ENCODE data around the gene CAPNS1.
"Not testable (repeated sequence)": the region's sequence is repeated elsewhere in the genome, so short reads cannot be mapped to it uniquely, and the experiment has no call there.

CAPNS1 gene

DNA sequence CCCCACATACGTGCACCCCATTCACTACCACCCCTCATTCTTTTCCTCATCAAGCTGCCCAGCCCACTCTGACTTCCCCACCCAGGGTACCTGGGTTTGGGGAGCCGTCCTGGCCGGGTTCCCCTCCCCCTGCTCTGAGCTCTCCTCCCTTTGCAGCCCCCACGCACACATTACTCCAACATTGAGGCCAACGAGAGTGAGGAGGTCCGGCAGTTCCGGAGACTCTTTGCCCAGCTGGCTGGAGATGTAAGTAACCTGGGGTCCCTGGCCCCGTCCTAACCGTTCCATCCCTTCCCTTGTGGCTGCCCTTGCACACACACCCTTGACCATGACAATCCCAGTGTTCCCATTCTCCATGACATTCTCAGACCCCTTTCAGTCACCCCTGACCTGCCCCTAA, 2.6 kb downstream of the CAPNS1 start:
- no peak for DNase-seq (ENCODE audit: low read depth in 1 of 2, low spot score in 1 of 2)
- in situ Hi-C loops (cut with HindIII; ENCODE audit: low pct_unique_long_range_greater_than_20kb, low sequenced_read_pairs) = no loop called here
- TF ChIP-seq JUND (IDR thresholded peaks at IDR 0.05; ENCODE audit: low read depth) = no peak

DNA sequence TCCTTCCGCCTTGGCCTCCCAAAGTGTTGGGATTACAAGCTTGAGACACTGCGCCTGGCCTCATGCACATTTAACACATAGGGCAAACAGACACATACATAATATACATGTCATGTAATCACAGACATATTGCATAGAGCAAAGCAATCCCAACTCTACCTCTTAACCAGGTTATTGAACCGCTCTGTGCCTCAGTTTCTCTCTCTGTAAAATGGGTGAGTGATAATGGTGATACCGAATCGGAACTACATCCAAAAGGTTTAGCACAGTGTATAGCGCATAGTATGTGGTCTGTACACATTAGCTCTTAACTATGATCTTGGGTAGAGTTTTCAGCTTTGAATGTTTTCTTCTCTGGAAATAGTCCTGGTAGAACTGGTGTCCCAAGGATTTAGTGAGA, 4.8 kb downstream of the CAPNS1 start:
- no peak for DNase-seq (ENCODE audit: low read depth in 1 of 2, low spot score in 1 of 2)
- in situ Hi-C loops (cut with HindIII; ENCODE audit: low pct_unique_long_range_greater_than_20kb, low sequenced_read_pairs) = no loop called here
- TF ChIP-seq JUND (IDR thresholded peaks at IDR 0.05; ENCODE audit: low read depth) = no peak

DNA sequence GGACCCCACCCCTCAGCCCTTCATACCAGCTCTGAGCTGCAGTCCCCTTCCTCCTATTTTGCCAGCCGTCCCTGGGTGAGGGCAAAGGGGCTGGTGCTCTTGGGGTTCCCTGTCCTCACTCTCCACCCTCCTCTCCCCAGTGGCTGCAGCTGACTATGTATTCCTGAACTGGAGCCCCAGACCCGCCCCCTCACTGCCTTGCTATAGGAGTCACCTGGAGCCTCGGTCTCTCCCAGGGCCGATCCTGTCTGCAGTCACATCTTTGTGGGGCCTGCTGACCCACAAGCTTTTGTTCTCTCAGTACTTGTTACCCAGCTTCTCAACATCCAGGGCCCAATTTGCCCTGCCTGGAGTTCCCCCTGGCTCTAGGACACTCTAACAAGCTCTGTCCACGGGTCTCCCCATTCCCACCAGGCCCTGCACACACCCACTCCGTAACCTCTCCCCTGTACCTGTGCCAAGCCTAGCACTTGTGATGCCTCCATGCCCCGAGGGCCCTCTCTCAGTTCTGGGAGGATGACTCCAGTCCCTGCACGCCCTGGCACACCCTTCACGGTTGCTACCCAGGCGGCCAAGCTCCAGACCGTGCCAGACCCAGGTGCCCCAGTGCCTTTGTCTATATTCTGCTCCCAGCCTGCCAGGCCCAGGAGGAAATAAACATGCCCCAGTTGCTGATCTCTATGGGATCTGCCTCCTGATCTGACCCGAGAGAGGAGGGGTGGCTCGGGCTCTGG, 10.0 kb downstream of the CAPNS1 start:
- no peak for TF ChIP-seq JUND (IDR thresholded peaks at IDR 0.05; ENCODE audit: low read depth)
- no peak for DNase-seq (ENCODE audit: low read depth in 1 of 2, low spot score in 1 of 2)
- in situ Hi-C loops (cut with HindIII; ENCODE audit: low pct_unique_long_range_greater_than_20kb, low sequenced_read_pairs) = no loop called here

DNA sequence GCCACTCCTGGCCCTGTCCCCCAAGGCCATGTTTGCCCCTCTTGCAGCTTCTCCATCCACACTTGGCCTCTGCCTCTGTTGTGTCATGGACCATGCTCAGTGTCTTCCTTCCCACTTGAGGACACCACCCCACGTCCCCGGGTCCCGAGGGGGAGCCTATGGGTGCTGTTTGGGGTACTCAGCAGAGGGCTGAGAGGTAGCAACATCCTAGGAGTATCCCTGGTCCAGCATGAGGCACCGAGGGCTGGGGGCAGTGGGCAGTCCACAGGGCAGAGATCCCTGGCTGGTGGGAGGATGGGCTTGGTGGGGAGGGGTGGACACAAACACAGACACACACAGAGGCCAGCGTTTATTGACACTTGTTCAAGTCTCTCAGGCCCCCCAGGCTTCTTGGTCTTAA, 10.7 kb downstream of the CAPNS1 start:
- DNase-seq (ENCODE audit: low read depth in 1 of 2, low spot score in 1 of 2) = no peak
- TF ChIP-seq JUND (IDR thresholded peaks at IDR 0.05; ENCODE audit: low read depth) = no peak
- in situ Hi-C loops (cut with HindIII; ENCODE audit: low pct_unique_long_range_greater_than_20kb, low sequenced_read_pairs) = no loop called here

DNA sequence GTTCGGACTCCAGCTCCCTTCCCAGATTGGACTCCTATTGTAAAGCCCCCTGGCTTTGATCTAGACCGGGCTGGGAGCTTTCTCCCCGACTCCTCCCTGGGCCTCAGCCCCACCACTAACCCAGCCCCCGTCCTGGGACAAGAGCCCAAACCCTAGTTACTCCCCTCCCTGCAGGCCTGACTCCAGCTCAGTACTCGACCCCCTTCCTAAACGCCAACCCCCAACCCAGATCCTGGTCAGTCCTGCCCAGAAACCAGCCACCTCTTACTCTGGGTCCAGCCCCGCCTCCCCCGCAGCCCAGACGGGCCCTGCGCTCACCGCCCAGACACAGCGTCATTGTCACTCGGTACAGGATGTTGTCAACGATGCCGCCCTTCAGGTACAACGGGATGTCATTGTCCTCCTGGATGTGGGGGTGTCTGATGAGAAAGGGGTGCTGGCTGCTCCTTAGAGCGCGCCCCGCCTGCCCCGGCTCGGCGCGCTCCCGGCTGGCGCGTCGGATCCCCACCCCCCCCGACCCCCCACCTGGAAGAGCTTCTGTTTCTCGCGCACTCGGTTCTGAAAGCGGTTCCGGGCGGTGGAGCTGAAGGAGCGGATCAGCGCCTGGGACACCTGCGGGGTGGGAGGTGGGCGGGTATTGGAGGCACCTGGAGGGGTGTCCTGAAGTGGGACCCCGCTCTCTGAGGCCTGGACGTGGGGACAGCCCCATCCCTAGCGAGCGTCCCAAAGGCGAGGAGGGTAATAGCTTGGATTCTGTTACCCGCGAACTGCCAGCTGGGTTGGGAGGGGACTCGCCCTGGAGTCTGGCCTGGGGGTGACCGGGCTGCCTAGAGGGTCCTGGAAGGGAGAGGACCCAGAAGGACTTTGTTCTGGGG, 11.5 kb downstream of the CAPNS1 start:
- in situ Hi-C loops (cut with HindIII; ENCODE audit: low pct_unique_long_range_greater_than_20kb, low sequenced_read_pairs) = no loop called here
- no peak for DNase-seq (ENCODE audit: low read depth in 1 of 2, low spot score in 1 of 2)
- no peak for TF ChIP-seq JUND (IDR thresholded peaks at IDR 0.05; ENCODE audit: low read depth)

DNA sequence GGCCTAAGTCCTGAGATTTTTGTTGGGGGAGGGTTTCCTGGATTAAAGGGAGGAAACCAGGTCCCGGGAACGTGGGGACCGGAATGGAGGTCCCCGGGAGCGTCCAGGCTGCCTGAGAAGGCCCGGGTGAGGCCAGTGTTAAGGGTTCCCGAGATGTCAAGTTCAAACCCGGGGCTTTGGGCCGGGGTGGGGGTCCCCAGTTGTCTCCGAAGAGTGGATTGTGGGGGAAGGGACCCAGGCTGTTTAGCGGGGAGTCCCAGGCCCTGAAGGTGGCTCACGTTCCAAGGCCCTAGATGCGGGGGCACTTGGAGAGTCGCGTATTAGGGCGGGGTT, 12.1 kb downstream of the CAPNS1 start:
- no peak for TF ChIP-seq JUND (IDR thresholded peaks at IDR 0.05; ENCODE audit: low read depth)
- in situ Hi-C loops (cut with HindIII; ENCODE audit: low pct_unique_long_range_greater_than_20kb, low sequenced_read_pairs) = no loop called here
- no peak for DNase-seq (ENCODE audit: low read depth in 1 of 2, low spot score in 1 of 2)

DNA sequence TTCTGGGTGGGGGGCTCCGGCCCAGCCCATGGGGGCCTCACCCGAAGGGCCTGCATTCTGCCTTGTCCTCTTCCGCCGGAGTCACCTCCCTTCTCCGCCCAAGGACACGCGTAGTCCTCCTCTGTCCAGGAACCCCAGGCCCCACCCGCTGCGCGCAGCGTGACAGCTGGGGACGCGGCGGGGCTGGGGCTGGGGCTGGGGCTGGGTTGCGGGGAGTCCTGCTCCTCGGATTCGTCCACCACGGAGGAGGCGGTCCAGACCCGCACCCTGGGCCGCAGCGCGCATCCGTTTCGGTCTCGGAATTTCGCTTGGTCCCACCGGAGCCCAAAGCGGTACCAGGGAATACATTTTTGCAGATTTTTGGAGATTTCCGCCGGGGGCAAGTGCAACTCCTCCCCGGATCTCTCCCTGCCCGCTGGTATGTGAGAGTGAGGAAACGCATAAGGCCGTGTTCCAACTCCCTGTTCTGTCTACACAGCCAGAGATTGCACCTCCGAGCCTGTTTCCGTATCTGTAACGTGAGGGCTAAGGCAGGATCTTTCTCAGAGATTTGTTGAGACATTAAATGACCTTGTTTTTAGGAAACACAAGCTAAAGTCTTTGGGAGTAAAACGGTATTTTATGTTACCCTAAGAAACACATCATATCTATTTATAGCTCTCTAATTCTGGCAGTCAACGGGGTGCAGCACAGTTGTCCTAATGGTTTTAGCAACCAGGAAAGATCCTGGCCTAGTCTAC, 12.7 kb downstream of the CAPNS1 start, which contains the start of gene COX7A1:
COX7A1 (minus strand) TSS at position 96 of the 740 bp plus-strand sequence; CDS start at position 56, 40 bp downstream.
- TF ChIP-seq JUND (IDR thresholded peaks at IDR 0.05; ENCODE audit: low read depth) = no peak
- no peak for DNase-seq (ENCODE audit: low read depth in 1 of 2, low spot score in 1 of 2)
- in situ Hi-C loops (cut with HindIII; ENCODE audit: low pct_unique_long_range_greater_than_20kb, low sequenced_read_pairs) = no loop called here

DNA sequence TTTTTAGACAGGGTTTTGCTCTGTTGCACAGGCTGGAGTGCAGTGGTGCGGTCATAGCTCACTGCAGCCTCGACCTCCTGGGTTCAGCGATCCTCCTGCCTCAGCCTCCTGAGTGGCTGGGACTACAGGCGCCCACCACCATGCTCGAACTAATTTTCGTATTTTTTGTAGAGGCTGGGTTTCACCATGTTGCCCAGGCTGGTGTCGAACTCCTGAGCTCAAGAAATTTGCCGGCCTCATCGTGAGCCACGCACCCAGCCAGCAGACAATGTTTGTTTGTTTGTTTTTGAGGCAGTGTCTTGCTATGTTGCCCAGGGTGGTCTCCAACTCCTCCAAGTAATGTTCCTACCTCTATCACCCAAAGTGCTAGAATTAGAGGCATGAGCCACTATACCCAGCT, 13.3 kb downstream of the CAPNS1 start:
- no peak for DNase-seq (ENCODE audit: low read depth in 1 of 2, low spot score in 1 of 2)
- in situ Hi-C loops (cut with HindIII; ENCODE audit: low pct_unique_long_range_greater_than_20kb, low sequenced_read_pairs) = no loop called here
- TF ChIP-seq JUND (IDR thresholded peaks at IDR 0.05; ENCODE audit: low read depth) = no peak

DNA sequence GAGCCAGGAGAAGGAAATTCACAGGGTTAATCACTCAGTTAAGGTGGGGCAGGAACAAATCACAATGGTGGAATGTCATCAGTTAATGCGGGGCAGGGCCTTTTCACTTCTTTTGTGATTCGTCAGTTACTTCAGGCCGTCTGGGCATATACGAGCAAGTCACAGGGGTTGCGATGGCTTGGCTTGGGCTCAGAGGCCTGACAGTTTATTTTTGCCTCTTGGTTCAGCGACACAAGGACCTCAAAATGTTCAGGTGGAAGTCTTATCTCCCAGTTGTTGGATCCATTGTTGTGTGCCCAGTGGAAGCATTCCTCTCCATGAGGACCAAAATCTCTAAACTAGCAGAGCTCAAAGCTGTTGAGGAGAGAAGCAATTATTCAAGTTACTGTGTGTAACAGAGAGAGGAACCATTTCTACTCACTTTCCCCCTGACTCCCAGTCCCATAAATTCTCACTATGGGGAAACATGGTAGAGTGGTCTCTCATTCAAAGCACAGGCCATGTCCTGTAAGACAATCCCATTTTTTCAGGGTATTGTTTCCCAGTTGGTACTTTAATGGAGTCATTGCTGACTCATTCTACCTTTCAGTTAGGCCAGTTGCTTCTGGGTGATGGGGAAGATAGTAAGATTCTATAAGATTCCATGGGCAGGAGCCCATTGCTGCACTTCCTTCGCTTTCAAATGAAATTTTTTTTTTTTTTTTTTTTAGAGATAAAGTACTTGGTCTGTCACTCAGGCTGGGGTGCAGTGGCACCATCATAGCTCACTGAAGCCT, 21.1 kb downstream of the CAPNS1 start:
- no peak for TF ChIP-seq JUND (IDR thresholded peaks at IDR 0.05; ENCODE audit: low read depth)
- DNase-seq (ENCODE audit: low read depth in 1 of 2, low spot score in 1 of 2) = no peak

DNA sequence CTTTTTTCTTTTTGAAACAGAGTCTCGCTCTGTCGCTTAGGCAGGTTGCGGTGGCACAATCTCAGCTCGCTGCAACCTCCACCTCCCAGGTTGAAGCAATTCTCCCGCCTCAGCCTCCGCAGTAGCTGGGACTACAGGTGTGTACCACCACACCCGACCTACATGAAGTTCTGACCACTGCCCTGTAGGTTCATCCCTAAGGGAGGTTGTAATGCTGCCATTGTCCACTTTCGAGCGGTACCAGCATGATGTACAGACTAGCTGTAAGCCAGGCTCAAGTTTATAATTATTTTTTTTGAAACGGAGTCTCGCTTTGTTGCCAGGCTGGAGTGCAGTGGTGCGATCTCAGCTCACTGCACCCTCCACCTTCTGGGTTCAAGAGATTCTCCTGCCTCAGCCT, 23.9 kb downstream of the CAPNS1 start:
- no peak for DNase-seq (ENCODE audit: low read depth in 1 of 2, low spot score in 1 of 2)
- no peak for TF ChIP-seq JUND (IDR thresholded peaks at IDR 0.05; ENCODE audit: low read depth)
- in situ Hi-C loops (cut with HindIII; ENCODE audit: low pct_unique_long_range_greater_than_20kb, low sequenced_read_pairs) = no loop called here

More for the DNA sequence above, 21.1 kb downstream of the CAPNS1 start:
- in situ Hi-C loops (cut with HindIII; ENCODE audit: low pct_unique_long_range_greater_than_20kb, low sequenced_read_pairs) = no loop called here

DNA sequence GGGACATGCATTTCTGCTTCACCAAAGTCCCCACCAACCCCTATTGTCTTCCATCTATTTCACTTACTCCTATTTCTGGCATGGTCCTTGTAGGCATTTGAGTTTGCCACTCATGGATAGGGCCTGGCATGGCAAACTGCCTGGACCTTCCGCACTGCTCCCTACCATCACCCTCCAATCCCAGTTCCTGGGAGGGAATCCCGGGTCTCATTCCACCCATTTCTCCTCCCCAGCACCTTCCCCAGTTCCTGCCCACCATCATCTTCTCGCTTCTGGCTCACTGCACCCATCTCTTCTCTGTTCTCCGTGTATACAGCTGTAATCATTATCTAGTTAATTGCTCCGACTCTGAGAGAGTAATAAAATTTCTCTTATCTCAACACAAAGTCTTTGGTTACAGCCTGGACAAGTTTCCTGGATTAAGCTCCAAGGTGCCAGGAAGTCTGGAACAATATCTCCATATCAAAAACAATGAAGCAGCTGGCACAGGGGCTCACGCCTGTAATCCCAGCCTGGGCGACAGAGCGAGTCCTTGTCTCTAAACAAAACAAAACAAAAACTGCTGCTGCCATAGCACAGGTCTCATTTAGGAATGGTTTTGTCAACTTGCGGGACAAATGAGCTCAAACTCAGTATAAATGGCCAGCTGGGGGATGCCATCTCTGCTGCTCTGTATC, 29.4 kb downstream of the CAPNS1 start:
- TF ChIP-seq JUND (IDR thresholded peaks at IDR 0.05; ENCODE audit: low read depth) = no peak
- in situ Hi-C loops (cut with HindIII; ENCODE audit: low pct_unique_long_range_greater_than_20kb, low sequenced_read_pairs) = no loop called here
- no peak for DNase-seq (ENCODE audit: low read depth in 1 of 2, low spot score in 1 of 2)

DNA sequence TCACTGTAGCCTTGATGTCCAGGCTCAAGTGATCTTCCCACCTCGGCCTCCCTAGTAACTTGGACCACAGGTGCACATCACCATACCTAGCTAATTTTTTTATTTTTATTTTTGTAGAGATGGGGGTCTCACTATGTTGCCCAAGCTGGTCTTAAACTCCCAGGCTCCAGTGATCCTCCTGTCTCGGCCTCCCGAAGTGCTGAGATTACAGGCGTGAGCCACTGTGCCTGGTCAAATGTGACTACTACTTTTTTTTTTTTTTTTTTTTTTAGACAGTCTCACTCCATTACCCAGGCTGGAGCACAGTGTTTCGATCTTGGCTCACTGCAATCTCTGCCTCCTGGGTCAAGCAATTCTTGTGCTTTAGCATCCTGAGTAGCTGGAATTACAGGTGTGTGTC, 33.0 kb downstream of the CAPNS1 start:
- in situ Hi-C loops (cut with HindIII; ENCODE audit: low pct_unique_long_range_greater_than_20kb, low sequenced_read_pairs) = no loop called here
- no peak for DNase-seq (ENCODE audit: low read depth in 1 of 2, low spot score in 1 of 2)
- no peak for TF ChIP-seq JUND (IDR thresholded peaks at IDR 0.05; ENCODE audit: low read depth)

DNA sequence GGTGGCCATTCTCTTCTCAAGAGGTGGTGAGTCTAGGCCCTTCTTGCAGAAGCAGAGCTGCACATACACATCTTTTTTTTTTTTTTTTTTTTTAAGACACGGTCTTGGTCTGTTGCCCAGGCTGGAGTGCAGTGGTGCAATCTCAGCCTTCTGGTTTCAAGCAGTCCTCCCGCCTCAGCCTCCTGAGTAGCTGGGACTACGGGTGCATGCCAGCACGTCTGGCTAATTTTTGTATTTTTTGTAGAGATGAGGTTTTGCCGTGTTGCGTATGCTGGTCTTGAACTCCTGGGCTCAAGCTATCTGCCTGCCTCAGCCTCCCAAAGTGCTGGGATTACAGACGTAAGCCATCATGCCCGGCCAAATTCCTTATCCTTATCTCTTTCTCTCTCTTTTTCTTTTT, 34.0 kb downstream of the CAPNS1 start:
- DNase-seq (ENCODE audit: low read depth in 1 of 2, low spot score in 1 of 2); in situ Hi-C loops (cut with HindIII; ENCODE audit: low pct_unique_long_range_greater_than_20kb, low sequenced_read_pairs): not testable (repeated sequence)

DNA sequence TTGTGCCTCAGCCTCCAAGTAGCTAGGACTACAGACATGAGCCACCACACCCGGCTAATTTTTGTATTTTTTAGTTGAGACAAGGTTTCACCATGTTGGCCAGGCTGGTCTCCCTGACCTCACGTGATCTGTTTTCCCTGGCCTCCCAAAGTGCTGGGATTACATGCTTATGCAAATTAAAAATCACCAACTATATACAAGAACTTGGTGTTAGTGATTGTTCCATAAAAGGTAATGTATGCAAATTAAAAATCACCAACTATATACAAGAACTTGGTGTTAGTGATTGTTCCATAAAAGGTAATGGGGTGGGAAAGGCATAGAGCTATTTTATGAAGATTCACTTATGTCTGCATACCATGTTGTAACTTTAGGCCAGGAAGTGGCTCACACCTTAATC, 39.2 kb downstream of the CAPNS1 start:
- in situ Hi-C loops (cut with HindIII; ENCODE audit: low pct_unique_long_range_greater_than_20kb, low sequenced_read_pairs) = not testable (repeated sequence)

More for the DNA sequence above, 39.2 kb downstream of the CAPNS1 start:
- DNase-seq (ENCODE audit: low read depth in 1 of 2, low spot score in 1 of 2) = not testable (repeated sequence)

All from T47D (cell line).